Astrocyte of the spinal cord (primary cell): ENCODE results near the gene INO80.

Experiments used
- DNase-seq: peaks from one replicate; pipeline ENCODE4 v3.0.0; 2011; ENCODE audit warnings: low read depth, low spot score
- H3K4me3 ChIP-seq: 2 replicates; pipeline ENCODE4 v1.5.1; 2011; ENCODE audit warnings: low read depth, mild to moderate bottlenecking, low read length, moderate library complexity
- in situ Hi-C: cut with HindIII; loops from 2 replicates; pipeline ENCODE4 v1.10.0; 2017; ENCODE audit warnings: low sequenced_read_pairs
- TF ChIP-seq, protein P1 (sequence below): IDR thresholded peaks from 2 replicates; pipeline ENCODE4 v1.5.1; 2012; ENCODE audit warnings: low read depth, mild to moderate bottlenecking, low read length, inconsistent platforms

The INO80 gene

DNA sequence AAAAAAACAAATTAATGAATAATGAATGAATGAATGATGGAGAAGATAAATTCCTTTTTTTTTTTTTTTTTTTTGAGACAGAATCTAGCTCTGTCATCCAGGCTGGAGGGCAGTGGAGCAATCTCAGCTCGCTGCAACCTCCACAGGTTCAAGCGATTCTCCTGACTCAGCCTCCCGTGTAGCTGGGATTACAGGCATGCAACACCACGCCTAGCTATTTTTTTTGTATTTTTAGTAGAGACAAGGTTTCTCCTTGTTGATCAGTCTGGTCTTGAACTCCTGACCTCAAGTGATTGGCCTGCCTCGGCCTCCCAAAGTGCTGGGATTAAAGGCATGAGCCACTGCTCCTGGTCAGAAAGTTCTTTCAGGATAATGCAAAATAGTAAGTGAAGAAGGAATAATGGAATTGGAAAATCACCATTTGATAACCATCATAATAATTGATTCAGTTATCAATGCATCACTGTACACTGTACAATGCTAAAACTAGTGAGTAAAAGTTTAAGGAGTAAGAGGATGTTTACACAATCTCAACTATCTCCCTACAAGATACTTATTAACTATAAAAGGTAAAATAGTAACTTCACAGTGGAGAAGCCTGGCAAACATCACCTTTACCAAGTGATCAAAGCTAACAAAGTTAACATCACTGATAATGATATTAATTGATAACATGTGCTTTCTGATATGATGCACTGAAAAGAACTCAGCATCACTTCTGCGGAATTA is 12.3 kb upstream of the INO80 start:
- TF ChIP-seq, protein P1, sequence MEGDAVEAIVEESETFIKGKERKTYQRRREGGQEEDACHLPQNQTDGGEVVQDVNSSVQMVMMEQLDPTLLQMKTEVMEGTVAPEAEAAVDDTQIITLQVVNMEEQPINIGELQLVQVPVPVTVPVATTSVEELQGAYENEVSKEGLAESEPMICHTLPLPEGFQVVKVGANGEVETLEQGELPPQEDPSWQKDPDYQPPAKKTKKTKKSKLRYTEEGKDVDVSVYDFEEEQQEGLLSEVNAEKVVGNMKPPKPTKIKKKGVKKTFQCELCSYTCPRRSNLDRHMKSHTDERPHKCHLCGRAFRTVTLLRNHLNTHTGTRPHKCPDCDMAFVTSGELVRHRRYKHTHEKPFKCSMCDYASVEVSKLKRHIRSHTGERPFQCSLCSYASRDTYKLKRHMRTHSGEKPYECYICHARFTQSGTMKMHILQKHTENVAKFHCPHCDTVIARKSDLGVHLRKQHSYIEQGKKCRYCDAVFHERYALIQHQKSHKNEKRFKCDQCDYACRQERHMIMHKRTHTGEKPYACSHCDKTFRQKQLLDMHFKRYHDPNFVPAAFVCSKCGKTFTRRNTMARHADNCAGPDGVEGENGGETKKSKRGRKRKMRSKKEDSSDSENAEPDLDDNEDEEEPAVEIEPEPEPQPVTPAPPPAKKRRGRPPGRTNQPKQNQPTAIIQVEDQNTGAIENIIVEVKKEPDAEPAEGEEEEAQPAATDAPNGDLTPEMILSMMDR, result no peak
- no peak for DNase-seq
- in situ Hi-C loops, result no loop called here
- H3K4me3 ChIP-seq, result no peak overlapping the region

DNA sequence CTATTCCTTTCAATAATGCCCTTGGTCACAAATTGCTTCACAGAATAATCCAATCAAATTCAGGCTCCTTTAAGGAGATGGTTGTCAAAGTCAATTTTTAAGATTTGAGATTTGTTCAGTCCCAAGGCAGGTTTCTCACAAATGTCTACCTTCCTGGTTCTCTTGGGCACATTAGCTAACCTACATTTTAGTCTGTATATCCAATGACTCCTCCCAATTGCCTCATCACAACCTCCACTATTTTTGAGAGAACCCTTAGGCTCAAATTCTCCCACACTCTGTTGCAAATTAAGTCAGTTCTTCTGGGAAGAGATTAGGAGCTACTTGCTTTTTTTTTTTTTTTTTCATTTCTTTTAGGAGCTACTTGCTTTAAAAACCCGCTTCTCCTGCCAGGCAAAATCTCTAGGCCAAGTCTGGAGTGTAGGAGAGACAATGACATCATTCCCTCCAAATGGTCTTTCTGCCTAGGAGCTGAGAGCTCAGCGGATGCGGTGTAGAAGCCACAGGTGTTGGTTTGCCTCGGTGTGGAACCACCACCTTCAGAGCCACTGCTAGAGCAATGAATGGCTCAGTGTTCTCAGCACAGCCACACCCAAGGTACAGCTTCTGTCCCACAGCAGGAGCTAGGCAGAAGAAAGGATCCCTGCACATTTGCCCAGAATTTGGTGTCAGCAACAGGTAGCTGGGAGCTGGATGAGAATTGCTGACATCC is 10.0 kb upstream of the INO80 start:
- H3K4me3 ChIP-seq, result no peak overlapping the region
- in situ Hi-C loops, result no loop called here
- TF ChIP-seq, protein P1, result no peak
- no peak for DNase-seq

DNA sequence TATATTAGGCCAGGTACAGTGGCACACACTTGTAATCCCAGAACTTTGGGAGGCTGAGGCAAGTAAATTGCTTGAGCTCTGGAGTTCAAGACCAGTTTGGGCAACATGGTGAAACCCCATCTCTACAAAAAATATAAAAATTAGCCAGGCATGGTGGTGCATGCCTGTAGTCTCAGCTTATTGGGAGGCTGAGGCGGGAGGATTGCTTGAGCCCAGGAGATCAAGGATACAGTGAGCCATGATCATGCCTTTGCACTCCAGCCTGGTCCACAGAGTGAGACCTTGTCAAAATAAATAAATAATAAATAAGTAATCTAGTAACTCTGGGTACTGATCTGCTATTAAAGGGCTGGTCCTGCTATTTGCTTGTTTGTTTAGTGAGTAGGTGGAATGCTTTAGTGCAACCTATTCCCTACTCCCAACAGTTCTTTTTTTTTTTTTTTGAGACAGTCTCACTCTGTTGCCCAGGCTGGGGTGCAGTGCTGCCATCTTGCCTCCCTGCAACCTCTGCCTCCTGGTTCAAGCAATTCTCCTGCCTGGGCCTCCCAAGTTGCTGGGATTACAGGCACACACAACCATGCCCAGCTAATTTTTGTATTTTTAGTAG is 9.1 kb upstream of the INO80 start:
- no peak for DNase-seq
- TF ChIP-seq, protein P1, result no peak
- H3K4me3 ChIP-seq, result no peak overlapping the region
- in situ Hi-C loops, result no loop called here

DNA sequence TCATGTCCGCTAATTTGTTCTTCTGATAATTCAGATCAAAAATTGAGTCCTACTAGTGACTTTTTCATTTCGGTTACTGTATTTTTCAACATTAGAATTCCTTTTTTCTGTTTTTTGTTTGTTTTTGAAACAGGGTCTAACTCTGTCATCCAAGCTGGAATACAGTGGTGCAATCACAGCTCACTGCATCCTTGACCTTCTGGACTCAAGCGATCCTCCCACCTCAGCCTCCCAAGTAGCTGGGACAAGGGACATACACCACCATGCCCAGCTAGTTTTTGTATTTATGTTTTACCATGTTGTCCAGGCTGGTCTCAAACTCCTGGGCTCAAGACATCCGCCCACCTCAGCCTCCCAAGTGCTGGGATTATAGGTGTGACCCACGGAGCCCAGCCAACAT is 8.0 kb upstream of the INO80 start:
- H3K4me3 ChIP-seq, result no peak overlapping the region
- TF ChIP-seq, protein P1, result no peak
- DNase-seq, result no peak
- in situ Hi-C loops, result no loop called here

DNA sequence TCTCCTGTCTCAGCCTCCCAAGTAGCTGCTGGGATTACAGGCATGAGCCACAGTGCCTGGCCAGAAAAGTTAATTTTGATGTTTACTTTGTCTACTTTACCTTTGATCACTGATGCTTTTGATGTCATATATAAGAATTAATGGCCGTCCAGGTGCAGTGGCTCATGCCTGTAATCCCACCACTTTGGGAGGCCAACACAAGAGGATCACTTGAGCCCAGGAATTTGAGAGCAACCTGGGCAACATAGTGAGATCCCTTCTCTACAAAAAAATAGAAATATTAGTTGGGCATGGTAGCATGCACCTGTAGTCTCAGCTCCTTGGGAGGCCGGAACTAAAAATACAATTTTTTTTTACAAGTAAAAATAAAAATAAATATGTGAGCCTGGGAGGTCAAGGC is 6.8 kb upstream of the INO80 start:
- TF ChIP-seq, protein P1, result no peak
- in situ Hi-C loops, result no loop called here
- DNase-seq, result no peak
- H3K4me3 ChIP-seq, result no peak overlapping the region

DNA sequence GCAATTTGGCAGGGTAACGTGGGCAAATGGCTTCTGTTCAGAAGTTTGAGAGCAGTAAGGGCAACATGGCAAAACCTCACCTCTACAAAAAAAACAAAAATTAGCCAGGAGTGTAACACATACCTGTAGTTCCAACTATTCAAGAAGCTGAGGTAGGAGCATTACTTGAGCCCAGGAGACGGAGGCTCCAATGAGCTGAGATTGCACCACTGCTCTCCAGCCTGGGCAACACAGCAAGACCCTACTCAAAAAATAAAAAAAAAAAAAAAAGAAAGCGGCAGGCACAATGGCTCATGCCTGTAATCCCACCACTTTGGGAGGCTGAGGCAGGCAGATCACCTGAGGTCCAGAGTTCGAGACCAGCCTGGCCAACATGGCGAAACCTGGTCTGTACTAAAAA is 5.9 kb upstream of the INO80 start:
- DNase-seq, result no peak
- H3K4me3 ChIP-seq, result no peak overlapping the region
- TF ChIP-seq, protein P1, result no peak
- in situ Hi-C loops, result no loop called here
